ENCODE measurements around the gene CXXC1. TPM values are rescaled to one million over a fixed set of nuclear protein-coding genes. Genes with fewer than 3 reads are reported as not detected.

Gene CXXC1
- total RNA-seq, 1 donor from 2014 or later, result 33.7 TPM

- TF ChIP-seq, protein P1, sequence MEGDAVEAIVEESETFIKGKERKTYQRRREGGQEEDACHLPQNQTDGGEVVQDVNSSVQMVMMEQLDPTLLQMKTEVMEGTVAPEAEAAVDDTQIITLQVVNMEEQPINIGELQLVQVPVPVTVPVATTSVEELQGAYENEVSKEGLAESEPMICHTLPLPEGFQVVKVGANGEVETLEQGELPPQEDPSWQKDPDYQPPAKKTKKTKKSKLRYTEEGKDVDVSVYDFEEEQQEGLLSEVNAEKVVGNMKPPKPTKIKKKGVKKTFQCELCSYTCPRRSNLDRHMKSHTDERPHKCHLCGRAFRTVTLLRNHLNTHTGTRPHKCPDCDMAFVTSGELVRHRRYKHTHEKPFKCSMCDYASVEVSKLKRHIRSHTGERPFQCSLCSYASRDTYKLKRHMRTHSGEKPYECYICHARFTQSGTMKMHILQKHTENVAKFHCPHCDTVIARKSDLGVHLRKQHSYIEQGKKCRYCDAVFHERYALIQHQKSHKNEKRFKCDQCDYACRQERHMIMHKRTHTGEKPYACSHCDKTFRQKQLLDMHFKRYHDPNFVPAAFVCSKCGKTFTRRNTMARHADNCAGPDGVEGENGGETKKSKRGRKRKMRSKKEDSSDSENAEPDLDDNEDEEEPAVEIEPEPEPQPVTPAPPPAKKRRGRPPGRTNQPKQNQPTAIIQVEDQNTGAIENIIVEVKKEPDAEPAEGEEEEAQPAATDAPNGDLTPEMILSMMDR (IDR thresholded peaks at IDR 0.05; ENCODE audit: borderline replicate concordance), result no peak
- H3K9me3 ChIP-seq (replicated peaks), result peaks cover 8% of the 10 kb centered on the region
- no peak overlapping the region for H3K4me3 ChIP-seq
- DNase-seq, result no peak
- no peaks in the 10 kb centered on the region for H3K36me3 ChIP-seq
- intact Hi-C loops (cut with micrococcal nuclease), result no loop called here
- H3K4me1 ChIP-seq, result peaks cover 14% of the 10 kb centered on the region
- H3K27ac ChIP-seq (replicated peaks), result no peak overlapping the region
- peaks cover 68% of the 10 kb centered on the region for H3K27me3 ChIP-seq (ENCODE audit: low read depth)
These were observed 13.6 kb upstream of the CXXC1 start for GRCh38 chr18:50301074-50301473.

DNA sequence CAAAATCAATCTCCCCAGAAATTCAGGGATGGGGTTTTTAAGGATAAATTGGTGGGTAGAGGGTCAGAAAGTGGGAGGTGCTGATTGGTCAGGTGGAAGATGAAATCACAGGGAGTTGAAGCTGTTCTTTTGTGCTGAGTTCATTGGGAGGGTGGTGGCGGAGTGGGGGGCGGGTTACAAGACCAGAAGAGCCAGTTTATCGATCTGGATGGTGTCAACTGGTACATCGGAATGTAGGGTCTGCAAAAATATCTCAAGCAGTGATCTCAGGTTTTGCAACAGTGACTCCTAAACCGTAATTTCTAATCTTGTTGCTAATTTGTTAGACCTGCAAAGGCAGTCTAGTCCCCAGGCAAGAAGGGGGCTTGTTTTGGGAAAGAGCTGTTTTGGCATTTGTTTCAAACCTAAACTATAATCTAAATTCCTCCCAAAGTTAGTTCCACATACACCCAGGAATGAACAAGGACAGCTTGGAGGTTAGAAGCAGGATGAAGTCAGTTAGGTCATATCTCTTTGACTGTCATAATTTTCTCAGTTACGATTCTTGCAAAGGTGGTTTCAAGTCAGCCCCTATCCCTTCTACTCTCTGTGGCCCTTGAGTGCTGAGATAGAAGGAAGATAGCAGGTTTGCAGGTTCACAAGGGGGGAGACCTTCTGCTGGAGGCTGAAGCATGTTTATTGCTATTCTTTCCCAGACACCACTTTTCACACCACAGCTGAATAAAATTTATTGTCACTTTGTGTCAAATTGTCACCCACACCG lies 12.3 kb upstream of the CXXC1 start:
- intact Hi-C loops (cut with micrococcal nuclease), result no loop called here
- no peaks in the 10 kb centered on the region for H3K36me3 ChIP-seq
- no peak for DNase-seq

DNA sequence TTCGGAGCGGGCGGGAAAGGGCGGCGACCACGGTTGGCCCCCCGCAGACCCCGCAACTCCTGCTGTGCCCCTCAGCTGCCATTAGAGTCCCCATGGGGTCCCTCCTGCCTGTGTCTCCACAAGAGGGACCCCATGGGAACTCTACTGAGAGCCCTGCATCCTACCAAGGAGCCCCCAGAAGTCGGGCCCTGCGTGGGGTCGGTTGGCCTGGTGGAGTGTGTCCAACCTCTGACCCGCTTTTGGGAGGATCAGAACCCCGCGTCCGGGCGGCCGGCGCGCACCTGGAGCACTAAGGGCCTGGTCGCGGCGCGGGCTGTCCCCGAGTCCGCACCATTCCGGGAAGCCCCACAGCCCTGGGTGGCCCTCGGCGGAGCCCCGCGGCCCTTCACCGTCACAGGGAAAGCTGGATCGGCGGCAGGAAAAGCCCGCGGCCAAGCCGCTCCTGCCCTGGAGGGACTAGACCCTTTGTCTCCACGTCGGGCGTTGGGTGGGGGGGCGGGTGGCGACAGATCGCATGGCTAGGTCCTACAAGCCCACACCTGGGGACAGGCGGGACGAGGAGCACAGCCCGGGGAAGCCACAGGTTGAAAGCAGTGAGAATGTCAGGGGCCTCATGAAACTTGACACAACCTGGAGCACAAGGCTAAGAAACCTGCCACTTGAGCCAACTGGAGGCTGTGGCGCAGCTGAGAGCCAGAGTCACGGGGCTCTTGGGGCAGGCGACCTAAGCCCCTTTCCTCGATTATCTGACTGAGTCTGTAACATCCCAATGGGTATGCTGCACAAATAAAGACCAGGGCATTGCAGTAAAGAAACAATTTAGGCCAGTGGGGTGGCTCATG lies 11.2 kb upstream of the CXXC1 start:
- Histone ChIP-seq H3K4me3 (peak overlapping the region; percentile 65), H3K9me3 (replicated peaks) (no peaks in the 10 kb centered on the region), H3K27me3 (ENCODE audit: low read depth) (peaks cover 55% of the 10 kb centered on the region), H3K36me3 (no peaks in the 10 kb centered on the region), H3K4me1 (peaks cover 14% of the 10 kb centered on the region), H3K27ac (replicated peaks) (no peak overlapping the region)
- TF ChIP-seq, protein P1 (IDR thresholded peaks at IDR 0.05; ENCODE audit: borderline replicate concordance), result no peak
- no peak for DNase-seq
- intact Hi-C loops (cut with micrococcal nuclease), result no loop called here

More for the DNA sequence above, 12.3 kb upstream of the CXXC1 start:
- H3K4me1 ChIP-seq, result peaks cover 14% of the 10 kb centered on the region
- TF ChIP-seq, protein P1 (IDR thresholded peaks at IDR 0.05; ENCODE audit: borderline replicate concordance), result no peak
- no peak overlapping the region for H3K4me3 ChIP-seq
- peaks cover 62% of the 10 kb centered on the region for H3K27me3 ChIP-seq (ENCODE audit: low read depth)
- peaks cover 3% of the 10 kb centered on the region for H3K9me3 ChIP-seq (replicated peaks)
- no peak overlapping the region for H3K27ac ChIP-seq (replicated peaks)

GRCh38 chr18:50297621-50298442 lies 10.3 kb upstream of the CXXC1 start:
- Histone ChIP-seq H3K4me3 (peak overlapping the region; percentile 65), H3K27me3 (ENCODE audit: low read depth) (peaks cover 47% of the 10 kb centered on the region), H3K9me3 (replicated peaks) (no peaks in the 10 kb centered on the region), H3K36me3 (no peaks in the 10 kb centered on the region), H3K27ac (replicated peaks) (no peak overlapping the region), H3K4me1 (peaks cover 14% of the 10 kb centered on the region)
- DNase-seq, result peak; percentile 80
- TF ChIP-seq, protein P1 (IDR thresholded peaks at IDR 0.05; ENCODE audit: borderline replicate concordance), result no peak
- intact Hi-C loops (cut with micrococcal nuclease), result no loop called here

- TF ChIP-seq, protein P1 (IDR thresholded peaks at IDR 0.05; ENCODE audit: borderline replicate concordance), result no peak
These were observed 5.5 kb upstream of the CXXC1 start for GRCh38 chr18:50293039-50293438.

More at GRCh38 chr18:50293039-50293438, 5.5 kb upstream of the CXXC1 start:
- H3K4me3 ChIP-seq, result no peak overlapping the region
- H3K27me3 ChIP-seq (ENCODE audit: low read depth), result peaks cover under 1% of the 10 kb centered on the region
- H3K4me1 ChIP-seq, result peaks cover 12% of the 10 kb centered on the region
- no peak overlapping the region for H3K27ac ChIP-seq (replicated peaks)
- DNase-seq, result no peak
- no peaks in the 10 kb centered on the region for H3K9me3 ChIP-seq (replicated peaks)
- intact Hi-C loops (cut with micrococcal nuclease), result no loop called here
- H3K36me3 ChIP-seq, result no peaks in the 10 kb centered on the region
